HPDE6-E6E7 (cell line): ENCODE measurements around the gene STK17A.

Experiments
- DNase-seq: peaks from one replicate; pipeline ENCODE4 v3.0.0; 2011; ENCODE audit warnings: missing footprints; ENCODE audit errors: extremely low spot score

STK17A gene

DNA sequence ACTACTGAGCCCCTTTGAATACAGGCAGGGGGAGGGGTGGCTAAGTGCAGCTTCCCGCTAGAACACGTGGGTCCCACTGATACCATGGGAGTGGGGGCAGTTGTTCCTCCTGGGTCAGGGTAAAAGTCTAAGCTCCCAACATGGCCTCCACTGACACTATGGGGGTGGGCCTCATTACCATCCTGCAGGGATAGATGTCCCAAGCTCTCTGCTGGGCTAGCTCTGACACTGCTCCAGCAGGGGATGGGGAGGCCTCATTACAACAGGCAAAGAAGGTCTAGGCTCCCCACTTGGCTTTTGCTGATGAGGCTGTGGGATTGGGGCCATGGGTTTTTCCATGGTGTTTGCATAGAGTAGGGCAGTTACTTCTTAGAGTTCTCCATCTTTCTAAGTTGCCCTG lies 51.5 kb downstream of the STK17A start:
- DNase-seq: no peak

DNA sequence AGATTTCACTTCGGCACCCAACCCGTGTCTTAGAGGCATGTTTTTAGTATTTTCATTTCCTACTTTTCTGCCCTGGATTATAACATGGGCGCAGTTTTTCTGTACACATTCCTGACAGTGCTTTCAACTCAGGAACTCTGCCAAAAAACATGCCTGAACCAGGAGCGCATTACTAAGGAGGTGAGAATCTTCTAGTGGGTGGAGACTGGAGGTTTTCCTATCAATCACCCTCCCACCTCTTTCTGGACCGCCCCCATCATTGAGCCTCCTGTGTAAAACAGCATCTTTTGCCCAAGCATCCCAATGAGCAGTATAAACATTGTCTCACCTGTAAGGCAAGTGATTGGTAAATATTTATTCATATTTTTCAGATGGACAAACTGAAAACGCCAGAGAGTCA lies 53.2 kb downstream of the STK17A start:
- peak; percentile 57 for DNase-seq

DNA sequence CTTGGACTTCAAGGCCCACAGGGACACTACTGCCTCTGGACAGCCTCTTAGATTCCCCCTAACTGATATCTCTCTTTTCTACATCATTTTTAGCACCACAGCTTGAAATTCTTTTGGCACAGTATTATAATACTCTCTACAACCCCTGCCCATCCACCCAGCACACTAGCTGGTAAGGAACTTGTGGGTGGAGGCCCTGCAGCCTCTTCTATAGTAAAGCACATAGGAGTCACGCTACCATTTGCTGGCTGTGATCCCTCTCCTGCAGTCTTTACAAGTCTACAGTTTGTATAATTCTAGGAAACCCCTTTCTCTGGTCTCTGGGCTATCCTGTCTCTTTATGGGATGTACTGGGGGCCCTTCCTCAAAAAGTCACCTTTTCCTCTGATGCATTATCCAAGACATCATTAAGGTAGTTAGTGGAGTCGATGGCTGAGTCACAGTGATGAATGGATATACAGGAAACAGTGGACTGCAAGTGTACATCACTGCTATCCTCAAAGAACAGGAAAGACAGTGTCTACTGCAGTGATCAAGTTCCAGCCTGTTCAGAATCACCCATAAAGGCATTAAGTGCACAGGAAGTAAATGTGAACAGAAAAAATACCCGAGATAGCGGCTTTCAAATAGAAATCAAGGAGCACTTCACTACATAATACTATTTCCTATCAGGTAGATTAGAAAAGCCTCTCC lies 54.4 kb downstream of the STK17A start:
- peak; percentile 80 for DNase-seq

DNA sequence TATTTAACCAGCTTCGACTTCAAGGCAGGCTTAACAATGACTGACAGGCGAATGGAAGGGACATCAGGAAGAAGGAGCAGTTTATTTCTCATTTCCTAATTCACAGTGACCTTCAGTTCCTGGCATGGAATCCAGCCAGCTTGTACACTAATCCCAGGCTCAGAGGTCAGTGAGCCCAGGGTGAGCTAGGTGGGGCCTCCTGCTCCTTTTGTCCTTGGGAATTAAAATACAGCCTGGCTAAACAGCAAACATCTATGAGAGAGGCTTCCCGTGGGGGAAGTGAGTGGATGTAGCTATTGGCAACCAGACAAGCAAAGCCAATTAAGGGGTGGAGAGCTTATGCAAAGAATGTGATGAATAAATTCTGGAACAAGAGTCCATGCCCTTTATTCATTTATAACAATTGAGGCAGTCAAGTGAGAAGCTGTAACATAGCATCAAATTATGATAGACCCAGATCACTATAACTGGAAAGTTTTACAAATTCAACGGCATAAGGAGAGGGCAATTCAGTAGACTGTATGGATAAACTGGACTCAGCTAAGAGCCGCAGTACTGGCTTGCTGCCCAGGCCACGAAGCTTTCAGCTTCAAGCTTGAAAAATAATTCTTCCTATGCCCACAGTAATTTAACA lies 57.1 kb downstream of the STK17A start:
- DNase-seq: no peak

DNA sequence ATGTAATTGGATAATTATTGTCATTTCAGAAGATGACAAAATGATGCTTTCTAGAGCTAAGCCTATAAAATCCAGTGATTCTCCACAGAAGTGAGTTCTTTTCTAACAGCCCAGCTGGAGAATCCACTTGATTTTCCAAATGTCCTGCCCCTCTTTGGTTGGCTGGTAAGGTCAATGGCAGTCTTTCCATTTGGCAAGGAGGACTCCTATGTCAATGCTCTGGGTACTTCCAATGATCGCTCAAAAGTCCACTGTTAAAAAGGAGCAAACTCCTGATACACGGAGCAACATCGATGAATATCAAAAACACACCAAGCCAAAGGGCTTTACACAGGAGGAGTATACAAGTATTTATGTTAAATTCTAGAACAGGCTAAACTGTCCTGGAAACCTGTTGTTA lies 57.8 kb downstream of the STK17A start:
- DNase-seq: no peak

DNA sequence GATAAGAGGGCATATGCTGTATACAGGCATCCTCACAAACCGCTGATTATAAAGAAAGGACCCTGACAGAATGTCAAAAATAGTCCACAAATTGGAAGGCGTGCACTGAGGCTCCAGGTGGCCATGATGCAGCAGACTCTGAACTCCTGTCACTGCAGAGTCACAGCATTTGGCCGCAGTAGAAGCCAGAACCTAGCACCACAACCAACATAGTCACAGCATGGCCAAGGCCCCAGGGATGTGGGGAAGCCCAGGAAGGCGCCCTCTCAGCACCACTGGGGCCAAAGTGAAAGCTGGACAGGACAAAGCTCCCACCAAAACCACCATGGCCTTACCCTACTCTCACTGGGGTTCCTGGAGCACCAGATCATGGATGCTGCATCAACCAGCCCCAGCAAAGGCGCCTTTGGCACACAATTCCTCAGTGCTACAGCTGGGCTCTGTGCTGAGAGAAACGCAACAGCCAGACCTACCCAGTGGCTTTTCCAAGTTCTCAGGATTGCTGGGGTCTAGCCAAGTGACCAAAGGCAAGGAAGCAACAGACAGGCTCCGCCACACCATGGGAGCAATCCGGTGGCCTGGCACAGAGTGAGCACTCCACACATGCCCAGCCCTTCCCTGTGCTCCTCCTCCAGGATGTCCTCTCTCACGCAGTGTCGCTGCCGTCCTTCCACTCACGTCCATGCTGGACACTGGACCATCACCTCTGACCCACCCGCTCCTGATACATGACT lies 60.2 kb downstream of the STK17A start:
- no peak for DNase-seq

DNA sequence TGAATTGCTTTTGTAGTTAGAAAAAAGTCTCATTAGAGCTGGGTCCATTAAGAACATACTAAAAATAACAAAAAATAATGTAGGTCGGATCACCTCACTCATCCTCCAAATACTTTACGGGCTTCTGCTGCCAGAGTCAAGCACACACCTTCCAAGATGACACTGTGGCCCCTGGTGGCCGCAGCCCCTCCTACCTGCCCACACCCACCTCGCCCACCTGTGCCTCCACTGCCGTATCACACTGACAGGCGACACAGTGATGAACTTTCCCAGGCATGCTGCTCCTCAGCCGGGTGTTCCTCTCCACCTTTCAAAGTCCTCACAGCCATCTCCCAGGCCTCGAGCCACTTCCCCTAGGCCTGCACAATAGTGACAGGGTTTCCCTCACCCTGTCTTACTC lies 60.9 kb downstream of the STK17A start:
- DNase-seq: no peak

DNA sequence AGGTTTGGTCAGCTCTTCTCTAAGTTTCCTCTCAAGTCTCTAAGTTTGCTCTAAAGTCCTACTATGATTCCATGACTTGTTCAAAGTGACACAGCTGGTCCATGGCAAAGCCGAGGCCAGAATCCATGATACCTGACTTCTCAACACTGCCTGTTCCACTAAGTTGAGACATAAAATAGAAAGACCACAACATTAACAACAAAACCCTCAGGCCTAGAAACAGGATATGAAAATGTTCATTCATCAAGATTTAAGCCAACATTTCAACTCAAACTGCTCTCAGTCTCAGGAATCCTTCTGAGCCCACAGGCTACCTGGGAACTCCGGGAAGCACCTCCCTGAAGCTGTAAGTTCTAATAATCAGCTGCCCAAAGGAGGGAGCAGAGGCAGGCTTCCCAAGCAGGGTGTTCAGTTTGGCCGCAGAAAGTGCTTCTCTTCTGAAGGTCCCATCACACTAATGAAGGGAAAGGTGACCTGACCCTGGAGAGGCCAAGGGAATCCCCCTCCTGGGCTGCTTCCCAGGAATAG lies 62.9 kb downstream of the STK17A start:
- DNase-seq: no peak

DNA sequence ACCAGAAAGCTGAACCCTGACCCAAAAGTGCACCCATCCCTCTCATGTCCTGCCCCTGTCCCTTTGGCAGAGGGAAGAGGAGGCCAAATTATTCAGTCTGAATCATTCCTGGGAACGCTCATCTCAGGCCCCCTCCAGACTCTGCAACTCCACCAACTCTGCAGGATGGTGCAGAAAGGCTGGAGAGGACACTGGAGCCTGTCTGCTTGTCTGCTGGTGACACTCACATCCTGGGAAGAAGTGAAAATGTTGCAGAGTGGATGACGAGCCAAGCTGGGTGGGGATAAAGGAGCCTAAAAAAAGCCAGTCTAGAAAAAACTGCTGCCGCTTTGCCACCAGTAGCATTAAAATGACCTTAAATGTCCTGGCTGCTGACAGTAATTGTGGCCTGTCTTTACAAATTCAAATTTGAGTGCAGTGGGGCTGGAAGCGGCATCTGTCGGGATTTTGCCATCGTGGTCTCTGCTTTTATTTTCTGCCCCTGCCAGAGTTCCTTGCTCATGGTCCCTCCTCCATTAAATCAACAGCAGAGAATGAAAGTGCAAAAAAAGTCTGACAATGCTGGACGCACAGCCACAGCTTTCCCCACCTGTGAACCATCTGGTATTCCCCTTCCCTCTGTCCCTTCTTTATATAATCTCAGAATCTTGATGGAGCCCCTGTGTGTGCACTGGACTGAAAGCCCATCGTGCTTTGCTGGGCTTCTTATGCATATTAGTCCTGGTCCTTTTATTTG lies 63.9 kb downstream of the STK17A start:
- no peak for DNase-seq

DNA sequence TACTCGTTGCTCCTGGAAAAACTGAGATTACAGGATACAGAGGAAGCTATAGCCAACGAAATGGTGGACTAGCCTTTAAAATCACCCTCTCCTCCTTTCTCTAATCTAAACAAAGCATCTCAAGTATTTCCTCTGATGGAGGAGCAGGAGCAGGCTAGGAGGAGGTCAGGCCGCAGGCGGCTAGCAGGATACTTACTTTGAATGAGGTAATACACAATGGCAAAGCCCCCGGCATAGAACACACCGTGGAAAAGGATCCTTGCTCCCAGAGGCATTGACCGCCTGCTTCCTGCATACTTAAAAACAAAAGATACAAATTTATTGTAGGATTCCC lies 64.4 kb downstream of the STK17A start:
- no peak for DNase-seq

DNA sequence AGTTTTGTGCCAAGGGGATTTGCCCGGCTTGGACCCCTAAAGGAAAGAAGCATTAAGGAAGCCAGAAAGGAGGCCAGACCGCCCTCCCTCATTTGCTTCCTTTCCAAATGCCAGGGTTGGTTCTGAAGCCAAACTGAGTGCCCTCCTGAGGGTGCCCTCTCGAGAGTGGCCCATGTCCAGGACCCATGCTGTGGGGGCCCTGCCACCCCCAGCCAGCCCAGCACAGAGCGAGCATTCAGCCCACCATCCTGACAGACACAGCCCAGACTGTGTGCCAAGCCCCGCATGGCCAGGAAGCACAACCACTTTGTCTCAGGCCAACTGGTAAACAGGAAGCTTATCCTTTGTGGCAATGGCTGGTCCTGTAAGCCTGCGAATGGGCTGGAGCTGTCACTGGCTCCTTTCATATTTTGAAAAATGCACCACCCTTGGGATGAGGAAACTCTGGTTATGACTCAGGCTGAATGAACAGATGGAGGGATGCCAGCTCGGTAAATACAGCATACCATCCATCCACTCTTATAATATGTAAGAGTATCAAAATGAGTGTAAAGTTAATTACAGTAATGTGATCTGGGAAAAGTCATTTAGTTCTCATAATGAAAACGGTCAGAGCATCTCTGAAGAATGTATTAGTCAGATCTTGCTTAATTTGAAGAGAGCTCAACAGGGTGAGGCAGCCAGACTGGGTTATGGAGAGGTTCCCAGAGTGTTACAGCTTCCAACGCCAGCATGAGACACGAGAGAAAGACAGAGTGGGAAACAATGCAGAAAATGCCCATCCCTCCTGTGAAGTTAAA lies 65.0 kb downstream of the STK17A start:
- DNase-seq: peak; percentile 80

DNA sequence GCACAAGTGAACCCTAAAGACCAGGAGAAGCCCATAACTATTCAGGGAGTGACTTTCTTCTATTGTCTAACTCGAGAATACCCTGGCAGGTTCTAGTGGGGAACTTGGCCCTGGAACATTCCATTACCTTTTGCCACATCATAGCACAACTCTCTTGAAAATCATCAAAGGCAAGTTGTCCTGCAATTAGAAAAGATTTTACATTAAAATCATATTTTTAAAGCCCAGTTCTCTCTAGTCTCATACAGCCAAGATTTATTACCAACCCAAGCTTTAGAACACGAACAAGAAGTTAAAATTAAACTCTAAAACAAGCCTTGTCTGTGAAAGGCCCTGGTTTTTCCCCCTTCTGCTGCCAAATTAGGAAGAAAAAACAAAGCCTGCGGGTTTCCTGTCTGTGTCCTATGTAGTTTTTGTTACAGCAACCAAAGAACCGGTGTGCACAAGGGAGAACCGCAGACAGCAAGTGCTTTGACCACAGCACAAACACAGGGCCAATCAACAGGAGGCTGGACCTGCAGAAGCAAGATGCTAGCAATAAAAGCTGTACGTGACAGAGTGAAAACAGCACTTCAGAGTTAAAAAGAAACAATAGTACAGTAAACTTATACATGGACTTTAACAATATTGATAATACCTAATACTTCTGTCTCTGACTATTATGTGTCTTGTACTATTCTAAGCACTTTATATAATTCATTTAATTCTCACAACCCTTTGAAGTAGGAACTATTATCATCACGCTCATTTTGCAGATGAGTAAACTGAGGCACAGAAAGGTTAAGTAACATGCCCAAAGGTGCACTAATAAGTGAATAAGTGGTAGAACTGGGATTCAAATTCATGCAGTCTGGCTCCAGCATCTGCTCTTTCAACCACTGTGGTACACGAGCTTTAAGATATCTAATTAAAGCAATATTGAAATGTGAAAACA lies 65.8 kb downstream of the STK17A start:
- no peak for DNase-seq

DNA sequence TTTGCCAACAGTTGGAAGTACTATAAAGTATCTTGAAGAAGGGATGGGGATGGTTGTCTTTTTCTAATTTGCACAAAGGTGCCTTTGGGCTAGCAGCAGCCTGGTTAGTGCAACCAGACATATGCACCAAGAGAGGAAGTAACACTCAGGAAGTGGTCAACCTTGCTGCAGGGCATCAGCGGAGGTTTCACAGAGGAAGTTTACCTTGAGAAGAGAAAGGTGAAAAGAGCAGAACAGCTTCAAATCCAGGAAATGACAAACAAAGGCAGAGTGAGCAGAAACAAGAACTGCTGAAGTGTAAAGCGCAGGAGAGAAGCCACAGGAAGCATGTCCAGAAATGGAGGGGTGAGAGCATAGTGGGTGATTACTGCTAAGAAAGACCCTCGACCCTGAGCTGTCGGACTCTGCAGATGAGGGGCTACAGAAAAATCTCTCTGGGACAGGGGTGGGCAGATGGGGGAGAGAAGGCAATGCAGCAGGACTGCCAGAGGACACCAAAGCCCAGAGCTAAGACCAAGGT lies 66.9 kb downstream of the STK17A start:
- no peak for DNase-seq

DNA sequence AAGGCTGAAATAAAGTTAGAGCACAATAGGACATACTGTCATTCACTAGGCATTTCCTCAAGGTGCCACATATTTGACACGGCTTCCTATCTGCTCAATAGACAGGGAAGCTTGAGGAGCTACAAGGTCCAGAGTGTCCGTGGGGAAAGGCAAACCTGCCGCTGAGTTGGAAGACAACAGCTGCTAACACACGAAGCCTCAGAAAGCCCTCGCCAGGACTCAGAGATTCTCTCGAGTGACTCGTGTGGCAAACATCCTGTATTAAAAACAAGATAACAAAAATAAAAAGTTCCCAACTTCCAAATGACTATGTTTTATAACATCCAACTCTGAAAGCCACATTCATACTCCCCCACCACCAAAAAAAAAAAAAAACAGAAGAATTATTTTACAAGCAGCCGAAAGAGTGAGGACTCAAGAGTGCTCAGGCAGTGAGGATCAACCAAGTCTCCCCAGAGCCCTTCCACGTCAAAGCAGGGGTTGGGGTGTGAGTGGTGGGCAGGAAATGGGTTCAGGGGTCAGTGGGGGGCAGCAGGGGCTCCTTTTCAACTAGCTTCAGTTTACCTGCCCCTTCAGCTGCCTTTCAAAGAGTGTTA lies 67.6 kb downstream of the STK17A start:
- no peak for DNase-seq

DNA sequence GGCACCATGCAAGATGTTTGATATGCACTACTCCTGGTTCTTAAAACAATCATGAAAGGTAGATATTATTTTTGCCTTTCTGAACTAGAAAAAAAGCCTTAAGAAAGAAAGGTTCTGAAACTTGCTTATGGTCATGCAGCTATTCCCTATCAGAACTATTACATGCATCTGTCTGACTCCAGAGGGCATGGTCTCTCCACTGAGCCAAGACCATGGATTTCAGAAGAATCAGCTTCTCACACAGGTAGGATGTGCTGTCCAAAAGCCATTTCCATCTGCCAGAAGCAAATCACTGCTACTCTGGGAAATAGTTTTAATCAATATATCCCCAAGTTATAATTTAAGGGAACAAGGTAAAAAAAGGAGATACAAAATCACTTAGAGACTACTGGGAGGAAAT lies 69.5 kb downstream of the STK17A start:
- DNase-seq: no peak

DNA sequence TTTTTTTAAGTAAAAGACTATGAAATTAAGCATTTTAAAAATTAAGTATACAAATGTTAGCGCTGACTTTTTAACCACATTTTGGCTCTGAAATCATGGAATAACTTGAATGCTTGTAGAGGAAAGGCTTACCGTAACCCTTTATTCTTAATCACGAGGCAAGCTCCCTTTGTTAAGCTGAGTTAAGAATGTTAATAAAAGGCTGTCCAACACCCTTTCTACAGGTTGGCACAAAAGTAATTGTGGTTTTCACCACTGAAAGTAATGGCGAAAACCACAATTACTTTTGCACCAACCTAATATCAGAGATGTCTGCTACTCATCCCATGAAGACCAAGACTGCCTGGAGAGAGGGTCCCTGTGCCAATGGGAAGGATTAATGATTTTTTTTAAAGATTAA lies 70.6 kb downstream of the STK17A start:
- DNase-seq: no peak

DNA sequence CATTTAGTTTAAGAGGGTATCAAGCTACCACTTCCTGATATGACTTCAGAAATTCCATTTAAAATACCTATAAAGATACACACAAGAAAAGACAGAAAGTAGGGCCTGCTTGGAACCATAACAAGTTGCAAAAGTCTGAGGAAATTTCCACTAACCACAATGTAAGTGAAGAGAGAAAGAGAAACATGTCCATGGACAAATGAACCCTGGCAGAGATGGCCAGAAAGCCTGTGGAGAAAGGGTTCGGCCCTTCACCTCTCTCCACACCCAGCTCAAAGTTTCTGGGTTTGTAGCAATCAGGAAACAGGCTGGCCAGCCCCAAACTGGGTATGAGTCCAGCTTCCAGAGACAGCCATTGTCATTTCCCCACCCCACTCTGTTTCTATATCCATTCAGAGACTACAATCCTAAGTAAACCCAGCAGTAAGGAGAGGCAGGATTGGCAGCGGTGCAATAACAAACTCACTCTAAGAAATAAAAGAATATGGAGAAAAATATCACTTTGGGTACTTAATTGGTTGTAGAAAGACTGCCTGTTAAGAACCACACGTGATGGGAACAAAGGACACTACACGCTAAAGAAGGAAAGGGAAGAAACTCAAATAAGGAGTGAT lies 71.1 kb downstream of the STK17A start:
- no peak for DNase-seq

DNA sequence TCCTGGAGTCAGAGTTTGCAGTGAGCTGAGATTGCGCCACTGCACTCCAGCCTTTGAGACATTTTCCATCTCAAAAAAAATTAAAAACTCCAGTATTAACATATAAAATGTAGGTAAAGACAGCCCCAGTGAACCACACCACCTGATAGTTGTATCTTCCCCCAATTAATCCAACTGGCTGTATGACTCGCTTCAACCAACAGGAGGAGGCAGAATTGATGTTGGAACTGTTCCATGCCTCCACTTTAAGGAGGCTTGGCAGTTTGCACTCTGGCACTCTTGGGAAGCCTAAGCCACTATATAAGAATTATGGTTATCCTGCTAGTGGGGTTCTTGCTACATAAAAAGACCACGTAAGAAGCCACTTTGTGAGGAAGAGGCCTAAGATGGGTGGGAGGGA lies 72.7 kb downstream of the STK17A start:
- DNase-seq: no peak

DNA sequence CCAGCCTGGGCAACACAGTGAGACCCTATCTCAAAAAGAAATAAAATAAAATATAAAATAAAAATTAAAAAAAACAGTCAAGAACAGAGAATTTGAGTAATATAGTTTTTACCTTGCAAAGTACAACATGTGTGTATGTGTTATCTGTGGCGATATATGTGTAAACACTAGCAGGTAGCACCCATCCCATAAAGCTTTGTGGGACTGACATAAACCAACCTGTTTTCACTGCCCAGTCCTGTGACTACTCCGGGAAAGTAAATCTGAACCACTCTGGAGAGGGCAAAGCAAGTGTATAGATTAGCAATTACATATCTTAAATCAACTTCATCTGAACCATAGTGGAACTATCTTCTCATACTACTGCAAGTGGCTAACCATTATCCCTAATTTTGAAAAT lies 74.1 kb downstream of the STK17A start:
- no peak for DNase-seq
